ENCODE data around the gene PRRG1.

- TF ChIP-seq, protein P1, sequence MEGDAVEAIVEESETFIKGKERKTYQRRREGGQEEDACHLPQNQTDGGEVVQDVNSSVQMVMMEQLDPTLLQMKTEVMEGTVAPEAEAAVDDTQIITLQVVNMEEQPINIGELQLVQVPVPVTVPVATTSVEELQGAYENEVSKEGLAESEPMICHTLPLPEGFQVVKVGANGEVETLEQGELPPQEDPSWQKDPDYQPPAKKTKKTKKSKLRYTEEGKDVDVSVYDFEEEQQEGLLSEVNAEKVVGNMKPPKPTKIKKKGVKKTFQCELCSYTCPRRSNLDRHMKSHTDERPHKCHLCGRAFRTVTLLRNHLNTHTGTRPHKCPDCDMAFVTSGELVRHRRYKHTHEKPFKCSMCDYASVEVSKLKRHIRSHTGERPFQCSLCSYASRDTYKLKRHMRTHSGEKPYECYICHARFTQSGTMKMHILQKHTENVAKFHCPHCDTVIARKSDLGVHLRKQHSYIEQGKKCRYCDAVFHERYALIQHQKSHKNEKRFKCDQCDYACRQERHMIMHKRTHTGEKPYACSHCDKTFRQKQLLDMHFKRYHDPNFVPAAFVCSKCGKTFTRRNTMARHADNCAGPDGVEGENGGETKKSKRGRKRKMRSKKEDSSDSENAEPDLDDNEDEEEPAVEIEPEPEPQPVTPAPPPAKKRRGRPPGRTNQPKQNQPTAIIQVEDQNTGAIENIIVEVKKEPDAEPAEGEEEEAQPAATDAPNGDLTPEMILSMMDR (conservative IDR thresholded peaks at IDR 0.05; ENCODE audit: low read length): no peak
- no peak for TF ChIP-seq EZH2phosphoT487 (IDR thresholded peaks at IDR 0.05; ENCODE audit: borderline replicate concordance, low read depth, low read length)
Measured at GRCh38 chrX:37437160-37437559, 88.0 kb downstream of the PRRG1 start.
